OCI-LY1 (cell line): ENCODE results near the gene SHISA5.

Source experiments
- CTCF ChIP-seq: fragments of 200-600 bp; sonication (generic), shearing (Covaris generic); IDR thresholded peaks from 2 replicates; pipeline ENCODE4 v1.5.1; 2017; ENCODE audit warnings: mild to moderate bottlenecking, antibody characterized with exemption, low read length, moderate library complexity, mixed read lengths
- EZH2 ChIP-seq: fragments of 200-600 bp; sonication (generic), shearing (Covaris generic); IDR thresholded peaks from 2 replicates; pipeline ENCODE4 v1.8.0; 2017; ENCODE audit warnings: borderline replicate concordance, mixed run types, mild to moderate bottlenecking, antibody characterized with exemption, low read length, moderate library complexity, mixed read lengths

GRCh38 chr3:48466386-48467109 is 37.4 kb downstream of the SHISA5 start:
- TF ChIP-seq CTCF, result no peak
- no peak for TF ChIP-seq EZH2
